ENCODE results near the gene TMEM14A.
A peak's percentile ranks its signal among the peaks of the same experiment; 100 is the strongest.
"Not testable (repeated sequence)": the region's sequence is repeated elsewhere in the genome, so short reads cannot be mapped to it uniquely, and the experiment has no call there.

The TMEM14A gene

GRCh38 chr6:52657870-52658269, 13.0 kb upstream of the TMEM14A start:
- no peak for DNase-seq (ENCODE audit: low read depth, low spot score)

GRCh38 chr6:52661551-52661950, 9.4 kb upstream of the TMEM14A start:
- DNase-seq (ENCODE audit: low read depth, low spot score), result peak; percentile 33

- DNase-seq (ENCODE audit: low read depth, low spot score), result no peak
Observed at GRCh38 chr6:52662031-52662430, 8.9 kb upstream of the TMEM14A start.

- peak; percentile 82 for DNase-seq (ENCODE audit: low read depth, low spot score)
Observed at GRCh38 chr6:52663120-52663935, 7.6 kb upstream of the TMEM14A start.

- no peak for DNase-seq (ENCODE audit: low read depth, low spot score)
Observed at GRCh38 chr6:52663936-52664185, 7.1 kb upstream of the TMEM14A start.

- DNase-seq (ENCODE audit: low read depth, low spot score), result peak; percentile 97
Observed at GRCh38 chr6:52664186-52664990, 6.5 kb upstream of the TMEM14A start.

GRCh38 chr6:52664991-52665686, 5.8 kb upstream of the TMEM14A start:
- no peak for DNase-seq (ENCODE audit: low read depth, low spot score)

GRCh38 chr6:52666071-52666470, 4.8 kb upstream of the TMEM14A start:
- DNase-seq (ENCODE audit: low read depth, low spot score), result no peak

- no peak for DNase-seq (ENCODE audit: low read depth, low spot score)
Observed at GRCh38 chr6:52666523-52666922, 4.4 kb upstream of the TMEM14A start.

GRCh38 chr6:52667572-52667971, 3.3 kb upstream of the TMEM14A start:
- DNase-seq (ENCODE audit: low read depth, low spot score), result no peak

GRCh38 chr6:52671676-52672075, 763 bp downstream of the TMEM14A start:
- no peak for DNase-seq (ENCODE audit: low read depth, low spot score)

GRCh38 chr6:52672412-52673025, 1.6 kb downstream of the TMEM14A start:
- DNase-seq (ENCODE audit: low read depth, low spot score), result peak; percentile 8

- DNase-seq (ENCODE audit: low read depth, low spot score), result no peak
Observed at GRCh38 chr6:52674666-52675065, 3.8 kb downstream of the TMEM14A start.

GRCh38 chr6:52675372-52675771, 4.5 kb downstream of the TMEM14A start:
- DNase-seq (ENCODE audit: low read depth, low spot score), result no peak

- not testable (repeated sequence) for DNase-seq (ENCODE audit: low read depth, low spot score)
Observed at GRCh38 chr6:52676631-52677030, 5.7 kb downstream of the TMEM14A start.

GRCh38 chr6:52681416-52681815, 10.5 kb downstream of the TMEM14A start:
- no peak for DNase-seq (ENCODE audit: low read depth, low spot score)

- DNase-seq (ENCODE audit: low read depth, low spot score), result no peak
Observed at GRCh38 chr6:52686878-52687699, 16.2 kb downstream of the TMEM14A start.

GRCh38 chr6:52689857-52690256, 18.9 kb downstream of the TMEM14A start:
- no peak for DNase-seq (ENCODE audit: low read depth, low spot score)

GRCh38 chr6:52691718-52692117, 20.8 kb downstream of the TMEM14A start:
- peak; percentile 11 for DNase-seq (ENCODE audit: low read depth, low spot score)

GRCh38 chr6:52693773-52694172, 22.9 kb downstream of the TMEM14A start:
- no peak for DNase-seq (ENCODE audit: low read depth, low spot score)

GRCh38 chr6:52694404-52694803, 23.5 kb downstream of the TMEM14A start:
- no peak for DNase-seq (ENCODE audit: low read depth, low spot score)

Measured in astrocyte of the hippocampus (primary cell).